HEK293 (cell line): Measurements from ENCODE around the gene SCN1A.

Source experiments
- CTCF ChIP-seq: fragments of 450-650 bp; formaldehyde crosslinking; IDR thresholded peaks from 2 replicates; pipeline ENCODE4 v1.5.1; 2016; ENCODE audit warnings: missing biosample characterization, missing genetic modification characterization
- SP2 ChIP-seq: fragments of 450-650 bp; formaldehyde crosslinking; IDR thresholded peaks from 2 replicates; pipeline ENCODE4 v1.5.1; 2016; ENCODE audit warnings: missing biosample characterization, missing genetic modification characterization
- ZNF324 ChIP-seq: fragments of 450-650 bp; formaldehyde crosslinking; IDR thresholded peaks from 2 replicates; pipeline ENCODE4 v1.5.1; 2016; ENCODE audit warnings: missing biosample characterization, missing genetic modification characterization
- ZNF394 ChIP-seq: fragments of 450-650 bp; formaldehyde crosslinking; IDR thresholded peaks from 2 replicates; pipeline ENCODE4 v1.5.1; 2016; ENCODE audit warnings: missing biosample characterization, missing genetic modification characterization, mild to moderate bottlenecking, moderate library complexity, borderline replicate concordance
- ZNF561 ChIP-seq: fragments of 450-650 bp; IDR thresholded peaks from 2 replicates; pipeline ENCODE4 v1.5.1; 2018; ENCODE audit warnings: missing biosample characterization, missing genetic modification characterization, borderline replicate concordance
- TF ChIP-seq, protein P1 (sequence below): sonication (generic); formaldehyde crosslinking; IDR thresholded peaks from 2 replicates; pipeline ENCODE4 v1.8.1; 2022; ENCODE audit warnings: mild to moderate bottlenecking, moderate library complexity, missing genetic modification reagents

GRCh38 chr2:166148500-166149400 lies 20.9 kb upstream of the SCN1A start:
- TF ChIP-seq ZNF324 (tag by site-specific recombination) (no peak), SP2 (tag by site-specific recombination) (no peak), ZNF561 (tag by site-specific recombination) (no peak), CTCF (tag by site-specific recombination) (no peak), ZNF394 (tag by site-specific recombination) (no peak)
- TF ChIP-seq, protein P1, sequence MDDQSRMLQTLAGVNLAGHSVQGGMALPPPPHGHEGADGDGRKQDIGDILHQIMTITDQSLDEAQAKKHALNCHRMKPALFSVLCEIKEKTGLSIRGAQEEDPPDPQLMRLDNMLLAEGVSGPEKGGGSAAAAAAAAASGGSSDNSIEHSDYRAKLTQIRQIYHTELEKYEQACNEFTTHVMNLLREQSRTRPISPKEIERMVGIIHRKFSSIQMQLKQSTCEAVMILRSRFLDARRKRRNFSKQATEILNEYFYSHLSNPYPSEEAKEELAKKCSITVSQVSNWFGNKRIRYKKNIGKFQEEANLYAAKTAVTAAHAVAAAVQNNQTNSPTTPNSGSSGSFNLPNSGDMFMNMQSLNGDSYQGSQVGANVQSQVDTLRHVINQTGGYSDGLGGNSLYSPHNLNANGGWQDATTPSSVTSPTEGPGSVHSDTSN (CRISPR knock-in tag), result no peak
